D721Med (cell line): ENCODE results near the gene TNNI3K.

Source experiments
- DNase-seq: peaks from one replicate; pipeline ENCODE4 v3.0.0; 2011; ENCODE audit warnings: low spot score; ENCODE audit not compliant: insufficient read length
- FAIRE-seq: peaks from 2 replicates; lab custom pipeline; 2011; peaks lifted over from hg19 to GRCh38; lab: Jason Lieb, UNC
- CTCF ChIP-seq: IDR thresholded peaks from 2 replicates; pipeline ENCODE4 v1.5.1; 2012; ENCODE audit warnings: mild to moderate bottlenecking, control low read depth; ENCODE audit not compliant: insufficient read depth; ENCODE audit errors: missing control alignments

TNNI3K gene

GRCh38 chr1:74357756-74358155 lies 122.6 kb downstream of the TNNI3K start:
- DNase-seq (no peak), FAIRE-seq (no peak)
- TF ChIP-seq CTCF: no peak

GRCh38 chr1:74362691-74363090 lies 127.5 kb downstream of the TNNI3K start:
- no peak for TF ChIP-seq CTCF
- DNase-seq (no peak), FAIRE-seq (no peak)

- no peak for TF ChIP-seq CTCF
- FAIRE-seq (no peak), DNase-seq (no peak)
Measured at GRCh38 chr1:74363220-74363619, 128.0 kb downstream of the TNNI3K start.

GRCh38 chr1:74367175-74367813 lies 132.1 kb downstream of the TNNI3K start:
- FAIRE-seq (no peak), DNase-seq (no peak)
- no peak for TF ChIP-seq CTCF

GRCh38 chr1:74368335-74368734 lies 133.1 kb downstream of the TNNI3K start:
- no peak for FAIRE-seq

GRCh38 chr1:74375376-74375775 lies 140.2 kb downstream of the TNNI3K start:
- no peak for TF ChIP-seq CTCF
- no peak for DNase-seq
- FAIRE-seq: no peak

More at GRCh38 chr1:74368335-74368734, 133.1 kb downstream of the TNNI3K start:
- DNase-seq: no peak
- TF ChIP-seq CTCF: no peak

GRCh38 chr1:74380252-74380651 lies 145.1 kb downstream of the TNNI3K start:
- DNase-seq: no peak
- TF ChIP-seq CTCF: no peak
- no peak for FAIRE-seq
